Kidney (tissue), 14 donors: ENCODE data around the gene CNPY1. TPM values are rescaled to one million over a fixed set of nuclear protein-coding genes. Genes with fewer than 3 reads are reported as not detected.

Experiments
- DNase-seq, 5 donors: peaks; one replicate each; pipeline ENCODE4 v3.0.0-alpha.2; 2013 to 2020
- FAIRE-seq: peaks from 2 replicates; lab custom pipeline; 2012; peaks lifted over from hg19 to GRCh38; lab: Jason Lieb, UNC
- H3K27ac ChIP-seq, 2 donors: one replicate each; pipeline ENCODE4 v1.7.0; 2013; ENCODE audit warnings: low read depth in 2 of 2, low read length in 2 of 2, inconsistent platforms in 1 of 2
- H3K27me3 ChIP-seq: one replicate; pipeline ENCODE4 v1.7.1; 2013; ENCODE audit warnings: low read length, inconsistent platforms; ENCODE audit not compliant: control insufficient read depth, insufficient read depth
- H3K36me3 ChIP-seq, 3 donors: one replicate each; pipeline versions ENCODE4 v1.7.0 to v1.7.1; 2013; ENCODE audit warnings: low read length in 3 of 3, control low read depth in 1 of 3, inconsistent platforms in 1 of 3; ENCODE audit not compliant: insufficient read depth in 3 of 3, control insufficient read depth in 2 of 3
- H3K4me1 ChIP-seq, 3 donors: one replicate each; pipeline versions ENCODE4 v1.7.0 to v1.7.1; 2013; ENCODE audit warnings: low read length in 3 of 3, inconsistent platforms in 1 of 3, low read depth in 1 of 3; ENCODE audit not compliant: control insufficient read depth in 2 of 3, insufficient read depth in 2 of 3
- H3K4me3 ChIP-seq, 3 donors: one replicate each; pipeline versions ENCODE4 v1.7.0 to v1.8.1; 2013; ENCODE audit warnings: low read length in 3 of 3, control low read depth in 1 of 3, inconsistent platforms in 1 of 3
- H3K9ac ChIP-seq, 3 donors: one replicate each; pipeline versions ENCODE4 v1.7.0 to v1.7.1; 2013; ENCODE audit warnings: low read length in 3 of 3, control low read depth in 1 of 3, inconsistent platforms in 1 of 3
- H3K9me3 ChIP-seq, 3 donors: one replicate each; pipeline versions ENCODE4 v1.7.0 to v1.7.1; 2013; ENCODE audit warnings: low read length in 3 of 3, control low read depth in 1 of 3, inconsistent platforms in 1 of 3; ENCODE audit not compliant: control insufficient read depth in 2 of 3, insufficient read depth in 1 of 3
- CTCF ChIP-seq: IDR thresholded peaks from 3 replicates; pipeline ENCODE4 v1.5.1; 2012; ENCODE audit warnings: mild to moderate bottlenecking, moderate library complexity, borderline replicate concordance; ENCODE audit not compliant: insufficient read depth; ENCODE audit errors: extremely low read depth
- intact Hi-C: fragments of 100-400 bp; cut with DNase I; formaldehyde crosslinking; loops from one replicate; pipeline ENCODE4 v1.11.1; 2022
- polyA plus RNA-seq: library from polyadenylated mRNA; stranded (reverse); fragments of 350-450 nt; fragmentation: Illumina TruSeq; extraction: RNeasy Lipid Tissue Mini Kit (QIAGEN cat#74804); gene quantifications from one replicate; pipeline ENCODE4 v1.2.3, GENCODE V29; 2014; ENCODE audit warnings: low read depth, low replicate concordance; ENCODE audit not compliant: insufficient read depth
- total RNA-seq: library from RNA; stranded (reverse); fragmentation: NEBNext Ultra II Directional; extraction: Animal tissue kit (Norgen Biotek cat#: 25700); gene quantifications from one replicate; pipeline ENCODE4 v1.2.1, GENCODE V29; 2021
- donor health status: control.
- donor health status: control.
- donor health status: control.
- donor health status: control.
- donor health status: control.
- donor health status: DM: yes; HTN: yes; CAD: no.
- donor health status: Normal renal cell carcinoma (clear cell type).

Gene CNPY1
- total and polyA plus RNA-seq, 2 donors from 2014 or later = not detected

- H3K4me1 ChIP-seq = peaks cover 0 to 1% (median 0%) of the 10 kb centered on the region in 3 donors
- no peaks in the 10 kb centered on the region for H3K9me3 ChIP-seq
- intact Hi-C loops = no loop called here
- H3K9ac ChIP-seq = no peak overlapping the region
- no peak for TF ChIP-seq CTCF
- no peak overlapping the region for H3K27ac ChIP-seq
- peak in 1 of 5 donors; percentile 28 for DNase-seq
- FAIRE-seq = no peak
- peaks cover 24% of the 10 kb centered on the region for H3K27me3 ChIP-seq
- no peak overlapping the region for H3K4me3 ChIP-seq
- no peaks in the 10 kb centered on the region for H3K36me3 ChIP-seq
Observed at GRCh38 chr7:155495440-155496248, 50.7 kb downstream of the CNPY1 start.

DNA sequence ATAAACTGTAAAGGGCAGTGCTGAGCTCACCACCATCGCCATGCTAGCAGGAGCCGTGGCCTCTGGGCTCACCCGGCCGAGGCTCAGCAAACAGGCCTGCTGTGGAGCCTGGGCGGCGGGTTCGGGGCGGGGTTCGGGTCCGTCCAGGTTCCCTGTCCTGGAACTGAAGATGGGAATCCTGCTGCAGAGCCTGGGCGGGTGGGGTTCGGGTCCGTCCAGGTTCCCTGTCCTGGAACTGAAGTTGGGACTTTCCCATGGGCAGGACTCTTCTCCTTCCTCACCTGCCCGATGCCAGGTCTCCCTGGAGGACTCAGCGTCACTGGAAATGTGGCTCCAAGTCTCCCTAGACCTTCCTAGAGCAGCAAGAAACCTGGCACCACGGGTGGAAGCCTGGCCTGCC, 51.8 kb downstream of the CNPY1 start:
- no peak overlapping the region for H3K27ac ChIP-seq
- no peak for TF ChIP-seq CTCF
- no peak overlapping the region for H3K9ac ChIP-seq
- intact Hi-C loops = no loop called here
- peaks cover 15% of the 10 kb centered on the region for H3K27me3 ChIP-seq
- peaks cover 0 to 3% (median 0%) of the 10 kb centered on the region in 3 donors for H3K4me1 ChIP-seq
- no peak for FAIRE-seq
- no peaks in the 10 kb centered on the region for H3K9me3 ChIP-seq
- no peak overlapping the region for H3K4me3 ChIP-seq
- no peaks in the 10 kb centered on the region for H3K36me3 ChIP-seq
- DNase-seq = peak in 2 of 5 donors; percentile 36 to 65

DNA sequence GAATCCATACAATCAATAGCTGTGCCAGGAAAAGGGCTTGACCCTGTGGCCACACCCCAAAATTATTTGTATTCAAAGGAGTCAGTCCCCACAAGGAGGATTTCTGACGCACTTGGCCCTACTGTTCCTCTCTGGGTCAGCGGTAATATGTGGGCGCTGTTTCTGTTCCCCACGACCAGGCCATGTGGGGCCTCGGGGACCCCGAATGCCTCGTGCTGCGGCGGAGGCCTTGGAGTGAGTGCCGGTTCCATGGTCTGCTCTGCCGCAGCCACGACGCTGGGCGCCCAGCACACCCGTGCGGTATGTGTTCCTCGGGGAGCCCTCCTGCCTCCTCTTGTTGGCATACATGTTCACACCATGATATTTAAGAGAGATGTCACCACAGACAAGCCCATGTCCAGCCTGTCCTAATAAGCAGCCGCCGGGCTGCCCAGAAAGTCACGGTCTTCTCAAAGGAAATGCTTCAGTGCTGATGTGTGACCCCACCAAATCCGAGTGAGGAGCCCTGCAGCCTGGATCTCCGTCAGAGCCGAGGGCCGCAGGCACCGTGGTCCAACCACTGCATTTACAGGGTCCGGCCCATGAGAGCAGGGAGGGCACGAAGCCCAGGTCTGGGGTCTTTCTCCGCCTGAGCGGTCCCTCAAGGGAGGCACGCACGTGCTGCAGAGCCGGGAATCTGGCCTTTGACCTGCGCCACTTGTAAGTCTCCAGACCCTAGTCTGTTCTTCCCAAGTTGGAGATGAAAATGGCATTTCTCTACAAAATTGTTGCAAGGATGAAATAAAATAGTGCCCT, 52.4 kb downstream of the CNPY1 start:
- H3K27me3 ChIP-seq = peaks cover 11% of the 10 kb centered on the region
- H3K9me3 ChIP-seq = no peaks in the 10 kb centered on the region
- H3K4me1 ChIP-seq = peaks cover 0 to 3% (median 0%) of the 10 kb centered on the region in 3 donors
- no peak overlapping the region for H3K9ac ChIP-seq
- no peak overlapping the region for H3K27ac ChIP-seq
- intact Hi-C loops = no loop called here
- H3K36me3 ChIP-seq = no peaks in the 10 kb centered on the region
- TF ChIP-seq CTCF = no peak
- DNase-seq (peak in 2 of 5 donors; percentile 22 to 45), FAIRE-seq (no peak)
- no peak overlapping the region for H3K4me3 ChIP-seq
